ENCODE measurements around the gene ARHGAP24. TPM values are rescaled to one million over a fixed set of nuclear protein-coding genes. Genes with fewer than 3 reads are reported as not detected.
"Not testable (repeated sequence)": the region's sequence is repeated elsewhere in the genome, so short reads cannot be mapped to it uniquely, and the experiment has no call there.

Gene ARHGAP24
- total RNA-seq, 2 experiments from 2014 or later, result not detected

DNA sequence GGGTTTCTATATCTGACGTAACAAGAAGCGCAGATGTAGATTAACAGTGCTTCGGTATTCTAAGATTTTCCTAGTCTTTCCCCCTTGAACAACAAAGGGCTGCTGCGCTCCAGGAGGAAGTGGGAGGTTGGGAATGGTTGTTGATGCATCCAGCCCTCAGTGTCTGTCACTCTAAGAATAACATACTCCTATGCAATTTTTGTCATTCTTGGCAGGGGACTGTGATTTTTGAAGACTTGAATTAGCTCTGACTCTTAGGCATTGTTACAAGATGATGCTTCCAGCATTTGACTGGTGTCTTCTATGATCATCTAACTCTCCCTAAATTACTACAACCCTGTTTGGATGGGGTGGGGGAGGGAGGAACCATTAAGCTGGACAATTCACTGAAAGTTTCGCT is 394.2 kb downstream of the ARHGAP24 start:
- CTCF ChIA-PET, result no interaction called here
- POLR2A ChIA-PET, result no interaction called here

DNA sequence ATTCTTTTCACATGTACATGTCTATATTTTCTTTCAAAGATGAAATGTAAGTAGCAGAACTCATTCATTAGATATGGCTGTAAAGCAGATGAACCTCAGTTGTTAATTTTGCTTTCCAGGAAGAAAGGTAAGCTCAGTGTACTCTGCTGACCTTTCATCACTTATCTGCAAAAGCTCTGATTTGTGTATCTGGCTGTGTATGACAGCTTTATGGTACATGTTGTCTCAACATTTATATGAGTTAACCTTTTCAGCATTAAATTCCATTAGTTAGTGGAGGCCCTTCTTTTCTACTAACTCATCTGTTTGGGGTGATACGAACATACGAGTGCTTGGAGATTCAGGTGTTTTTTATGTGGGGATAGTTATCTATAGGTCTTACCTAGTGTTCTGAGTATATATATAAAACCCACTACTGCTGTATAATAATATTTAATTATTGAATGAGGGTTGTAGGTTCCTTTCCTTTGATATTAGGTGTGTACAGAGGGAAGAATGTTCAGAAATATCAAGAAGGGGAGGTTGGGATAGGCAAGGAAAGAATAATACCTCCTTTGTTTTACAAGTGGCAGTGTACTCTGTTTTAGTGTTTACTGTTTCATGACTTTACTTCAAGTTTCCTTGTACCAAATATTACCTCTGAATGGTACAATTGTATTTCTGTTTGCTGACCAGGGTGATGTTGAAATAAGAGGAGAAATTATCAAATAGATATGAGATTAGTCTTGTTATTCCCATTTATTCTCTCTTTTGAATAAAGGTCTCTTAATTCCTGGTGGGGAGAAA is 395.5 kb downstream of the ARHGAP24 start:
- POLR2A ChIA-PET, result no interaction called here
- CTCF ChIA-PET, result interaction anchor here (0.6 kb wide), 1 partner anchor 659 kb away, joined by 3 read pairs; no protein-coding TSS in a partner anchor

DNA sequence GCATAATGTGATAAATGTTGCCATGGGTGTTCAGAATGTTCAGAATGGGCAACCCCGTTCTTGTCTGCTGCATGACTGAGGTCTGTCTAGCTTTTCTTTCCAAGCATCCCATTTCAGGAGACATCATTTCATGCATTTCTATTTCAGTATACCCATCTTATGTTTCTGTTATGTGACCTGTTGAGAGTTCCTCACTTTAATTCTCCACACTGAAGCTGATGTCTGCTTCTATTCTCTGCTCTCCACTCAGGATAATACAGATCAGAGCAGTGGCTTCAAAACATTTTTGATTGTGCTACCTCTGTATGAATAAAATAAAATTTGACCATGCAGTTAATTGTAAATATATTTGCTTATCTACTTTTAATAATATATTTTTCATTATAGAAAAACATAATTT is 398.6 kb downstream of the ARHGAP24 start:
- CTCF ChIA-PET, result no interaction called here

DNA sequence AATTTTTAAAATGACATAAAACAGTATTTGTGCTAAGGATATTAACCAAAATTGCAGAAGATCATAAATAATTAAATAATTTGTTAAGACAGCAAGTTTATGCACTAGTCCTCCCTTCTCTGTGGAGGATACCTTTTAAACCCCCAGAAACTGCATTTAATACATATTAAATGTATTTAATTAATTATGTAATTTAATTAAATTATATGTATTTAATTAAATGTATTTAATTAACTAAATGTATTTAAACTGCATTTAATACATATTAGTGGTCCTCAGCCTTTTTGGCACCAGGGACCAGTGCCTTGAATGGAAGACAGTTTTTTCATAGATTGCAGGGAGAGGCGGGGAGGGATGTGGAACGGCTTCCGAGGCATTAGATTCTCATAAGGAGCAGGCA is 404.6 kb downstream of the ARHGAP24 start:
- ChIA-PET CTCF (no interaction called here), POLR2A (no interaction called here)

More for the DNA sequence above, 398.6 kb downstream of the ARHGAP24 start:
- POLR2A ChIA-PET, result no interaction called here

DNA sequence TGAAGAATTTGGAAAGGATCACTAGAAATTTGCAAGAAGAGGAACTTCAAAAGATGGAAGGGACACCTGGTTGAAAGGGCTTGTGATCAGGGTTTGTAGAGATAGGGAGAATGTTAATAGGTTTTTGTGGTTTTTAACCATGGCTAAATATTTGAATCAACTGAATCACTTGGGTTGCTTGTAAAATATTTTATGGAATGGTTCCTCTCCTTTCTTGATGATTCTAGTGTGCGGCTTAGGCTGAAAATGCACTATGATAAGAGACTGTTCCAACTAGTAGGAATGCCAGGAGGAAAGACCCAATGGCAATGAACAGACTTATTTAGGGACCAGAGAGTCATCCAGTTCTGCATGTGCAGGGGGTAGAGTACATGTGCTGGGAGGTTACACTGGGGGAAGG is 408.2 kb downstream of the ARHGAP24 start:
- ChIA-PET CTCF (no interaction called here), POLR2A (no interaction called here)

DNA sequence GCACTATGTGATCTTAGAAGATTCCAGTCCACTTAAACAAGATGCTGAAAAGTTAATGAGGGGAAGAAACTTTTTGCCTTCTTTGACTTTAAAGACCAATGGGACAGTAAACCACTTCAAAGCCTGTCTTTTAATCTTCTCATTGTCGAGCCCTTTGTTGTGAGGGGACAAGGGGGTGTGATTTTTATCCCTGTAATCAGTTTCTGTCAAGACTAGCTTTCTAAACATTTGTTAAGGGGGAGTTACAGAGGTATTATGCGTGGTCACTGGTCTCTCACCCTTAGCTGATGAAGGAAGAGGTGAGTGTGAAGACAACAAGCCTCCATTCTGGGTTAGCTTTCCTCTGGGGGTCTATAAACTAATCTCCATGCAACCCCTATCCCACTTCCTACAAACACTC is 409.3 kb downstream of the ARHGAP24 start:
- CTCF ChIA-PET, result no interaction called here
- POLR2A ChIA-PET, result no interaction called here

DNA sequence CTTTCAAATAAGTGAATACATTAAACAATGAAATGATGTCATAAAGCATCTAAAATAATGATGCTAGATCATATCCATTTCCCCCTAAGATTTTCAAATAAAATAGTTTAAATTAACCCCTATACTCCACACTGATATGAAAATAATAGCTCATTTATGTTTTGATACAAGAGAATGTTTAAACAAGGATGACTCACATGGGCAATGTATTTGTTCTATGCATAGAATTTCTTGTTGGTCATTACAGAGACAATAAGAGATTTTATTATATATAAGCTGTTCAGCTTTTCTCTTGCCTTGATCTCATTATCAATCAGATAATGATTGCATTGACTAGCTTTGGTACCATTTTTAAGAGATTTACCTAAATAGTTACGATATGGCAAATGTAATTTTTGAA is 411.7 kb downstream of the ARHGAP24 start:
- ChIA-PET CTCF (no interaction called here), POLR2A (no interaction called here)

DNA sequence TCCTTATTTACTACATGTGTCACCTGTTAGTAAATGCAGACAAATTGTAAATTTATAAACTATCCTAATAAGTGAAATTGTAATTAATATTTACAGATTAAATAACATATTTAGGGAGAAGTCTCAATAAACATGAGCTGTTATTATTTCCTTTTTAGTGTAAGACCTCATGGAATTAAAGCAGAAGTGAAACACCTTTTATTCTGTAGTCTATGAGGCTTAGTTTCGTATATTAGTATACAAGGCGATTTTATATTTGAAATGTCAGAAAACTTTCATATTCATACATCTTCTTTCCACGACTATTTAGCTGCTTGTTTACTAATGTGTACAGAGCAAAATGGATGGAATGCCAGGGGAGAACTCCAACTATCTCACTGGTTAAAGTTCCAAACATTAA is 414.4 kb downstream of the ARHGAP24 start:
- ChIA-PET POLR2A (no interaction called here), CTCF (no interaction called here)

DNA sequence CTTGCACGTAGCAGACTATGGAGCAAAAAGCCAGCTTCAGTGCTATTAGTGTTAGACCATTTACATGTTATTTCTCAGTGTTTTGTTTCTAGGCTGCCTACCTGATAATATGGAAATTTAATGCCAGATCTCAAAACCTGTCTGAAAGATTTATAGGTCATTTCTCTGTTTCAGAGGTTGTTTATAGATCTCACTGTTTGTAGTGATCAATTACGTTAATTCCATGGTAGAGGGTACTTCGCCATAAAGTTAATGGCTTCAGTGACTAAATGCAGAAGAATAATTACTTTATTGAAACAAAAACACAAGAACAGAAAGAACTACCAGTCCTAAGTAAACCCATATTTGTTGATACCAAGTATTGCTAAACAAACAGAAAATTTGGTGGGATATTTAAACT is 420.8 kb downstream of the ARHGAP24 start:
- ChIA-PET POLR2A (no interaction called here), CTCF (no interaction called here)

DNA sequence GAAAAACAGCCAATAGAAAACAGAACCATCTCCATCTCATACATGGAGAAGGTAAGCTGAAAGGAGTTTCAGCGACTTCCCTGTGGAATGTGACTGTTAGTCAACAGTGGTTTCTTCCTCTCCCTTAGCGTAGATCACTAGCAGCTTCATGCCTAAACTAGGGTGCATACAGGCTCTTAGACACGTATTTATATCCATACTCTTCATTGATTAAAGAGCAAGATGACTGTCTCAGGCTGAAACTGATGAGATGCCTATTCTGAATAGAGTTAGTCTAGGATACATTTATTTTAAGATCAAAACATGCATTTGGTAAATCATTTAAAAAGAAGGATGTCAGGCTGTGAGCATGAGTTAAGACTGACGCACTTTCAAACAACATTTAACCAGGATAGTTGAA is 423.3 kb downstream of the ARHGAP24 start:
- CTCF ChIA-PET, result no interaction called here
- POLR2A ChIA-PET, result no interaction called here

DNA sequence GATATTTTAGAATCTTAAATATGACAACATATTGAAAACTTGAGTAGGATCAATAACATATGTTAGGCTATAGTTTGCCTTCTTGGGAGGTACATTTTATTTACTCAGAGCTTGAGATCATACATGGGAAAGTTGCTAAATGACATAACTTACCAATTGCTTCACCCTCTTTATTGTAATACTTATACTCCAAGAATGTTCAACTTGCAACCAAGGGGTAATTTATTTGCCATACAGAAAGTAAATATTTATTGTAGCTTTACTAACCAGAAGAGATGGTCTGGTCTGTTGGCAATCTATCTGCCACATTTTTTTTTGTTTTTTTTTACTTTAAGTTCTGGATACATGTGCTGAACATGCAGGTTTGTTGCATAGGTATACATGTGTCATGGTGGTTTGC is 426.6 kb downstream of the ARHGAP24 start:
- CTCF ChIA-PET, result no interaction called here

DNA sequence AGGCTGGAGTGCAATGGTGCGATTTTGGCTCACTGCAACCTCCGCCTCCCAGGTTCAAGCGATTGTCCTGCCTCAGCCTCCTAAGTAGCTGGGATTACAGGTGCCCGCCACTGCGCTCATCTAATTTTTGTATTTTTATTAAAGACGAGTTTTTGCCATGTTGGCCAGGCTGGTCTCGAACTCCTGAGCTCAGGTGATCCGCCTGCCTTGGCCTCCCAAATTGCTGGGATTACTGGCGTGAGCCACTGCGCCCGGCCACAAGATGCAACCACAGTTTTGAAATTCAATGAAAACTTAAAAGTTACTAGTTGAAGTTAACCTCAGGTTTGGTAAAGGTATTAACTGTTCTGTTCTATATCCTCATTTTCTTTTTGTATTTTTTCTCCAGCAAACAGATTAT is 427.7 kb downstream of the ARHGAP24 start:
- POLR2A ChIA-PET, CTCF ChIA-PET: not testable (repeated sequence)

More for the DNA sequence above, 426.6 kb downstream of the ARHGAP24 start:
- POLR2A ChIA-PET, result no interaction called here

DNA sequence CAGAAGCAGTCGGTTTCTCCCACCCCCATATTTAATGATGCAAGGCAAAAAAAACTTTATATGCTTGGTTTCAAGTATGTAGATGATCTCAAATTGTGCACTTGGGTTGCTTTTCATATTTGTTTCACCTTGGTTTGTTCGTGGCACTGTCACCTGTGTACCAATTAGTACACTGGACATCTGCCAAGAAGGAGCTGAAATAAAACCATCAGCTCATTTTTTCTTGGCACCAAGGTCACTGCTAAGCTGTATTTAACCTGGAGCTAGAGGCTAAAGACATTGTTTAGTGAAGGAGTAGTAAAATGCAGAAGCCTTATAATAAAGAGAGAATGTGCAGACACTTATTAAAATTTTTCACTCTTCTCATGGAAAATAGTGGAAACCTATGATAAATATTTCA is 430.8 kb downstream of the ARHGAP24 start:
- ChIA-PET POLR2A (no interaction called here), CTCF (no interaction called here)

DNA sequence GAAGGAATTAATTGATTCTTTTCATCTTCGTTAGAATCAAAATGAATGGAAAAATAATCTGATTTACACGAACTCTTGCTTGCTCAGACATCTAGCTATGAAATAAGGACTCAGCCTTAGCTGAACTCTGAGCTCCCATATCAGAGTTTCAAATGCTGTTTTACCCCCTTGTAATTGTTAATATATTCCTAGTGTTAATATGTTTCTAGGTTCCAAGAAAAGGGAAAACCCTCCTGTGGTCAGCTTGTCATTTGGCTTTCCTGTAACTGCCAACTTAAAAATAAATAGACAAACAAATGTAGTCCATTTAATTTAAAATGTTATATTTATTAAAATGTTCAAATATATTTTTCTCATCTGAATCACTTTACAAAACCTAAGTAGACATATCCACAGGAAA is 432.1 kb downstream of the ARHGAP24 start:
- ChIA-PET CTCF (no interaction called here), POLR2A (no interaction called here)

DNA sequence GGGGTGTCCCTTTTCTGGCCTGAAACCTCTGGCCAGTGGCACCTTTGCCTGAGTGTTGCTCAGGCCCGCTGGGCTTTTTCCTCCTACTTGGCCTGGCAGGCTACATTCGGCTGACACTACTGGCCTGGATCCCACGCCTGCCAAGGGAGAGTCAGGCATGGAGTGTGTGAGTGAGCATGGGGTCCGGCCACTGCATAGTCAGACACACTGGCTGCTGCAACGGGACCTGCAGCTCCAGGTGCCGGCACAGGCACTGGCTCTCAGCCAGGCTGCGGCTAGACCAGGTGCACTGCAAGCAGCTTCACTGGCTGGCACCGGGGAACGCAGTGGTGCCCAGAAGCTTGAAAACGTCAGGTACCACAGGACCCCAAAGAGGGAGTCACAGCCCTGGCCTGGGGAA is 434.9 kb downstream of the ARHGAP24 start:
- CTCF ChIA-PET, result no interaction called here

DNA sequence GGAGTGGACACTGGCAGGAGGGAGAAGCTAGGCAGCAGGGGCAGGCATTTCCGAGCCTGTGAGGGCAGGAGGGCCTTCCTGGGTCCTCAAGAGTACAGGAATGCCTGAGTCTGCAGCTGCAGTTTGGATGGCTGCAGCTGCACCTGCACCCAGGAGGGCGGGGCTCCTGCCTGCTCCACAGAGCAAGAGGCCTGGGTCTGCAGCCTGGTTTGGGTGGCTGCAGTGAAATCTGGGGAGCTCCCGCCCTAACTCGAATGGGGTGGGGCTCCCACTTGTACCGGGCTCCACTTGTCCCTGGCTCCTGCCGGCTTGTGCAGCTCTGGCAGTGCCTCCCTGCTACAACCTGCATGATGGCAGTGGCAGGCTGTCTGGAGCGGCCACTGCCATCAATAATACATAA is 436.0 kb downstream of the ARHGAP24 start:
- ChIA-PET POLR2A (no interaction called here), CTCF (no interaction called here)

More for the DNA sequence above, 434.9 kb downstream of the ARHGAP24 start:
- POLR2A ChIA-PET, result no interaction called here

DNA sequence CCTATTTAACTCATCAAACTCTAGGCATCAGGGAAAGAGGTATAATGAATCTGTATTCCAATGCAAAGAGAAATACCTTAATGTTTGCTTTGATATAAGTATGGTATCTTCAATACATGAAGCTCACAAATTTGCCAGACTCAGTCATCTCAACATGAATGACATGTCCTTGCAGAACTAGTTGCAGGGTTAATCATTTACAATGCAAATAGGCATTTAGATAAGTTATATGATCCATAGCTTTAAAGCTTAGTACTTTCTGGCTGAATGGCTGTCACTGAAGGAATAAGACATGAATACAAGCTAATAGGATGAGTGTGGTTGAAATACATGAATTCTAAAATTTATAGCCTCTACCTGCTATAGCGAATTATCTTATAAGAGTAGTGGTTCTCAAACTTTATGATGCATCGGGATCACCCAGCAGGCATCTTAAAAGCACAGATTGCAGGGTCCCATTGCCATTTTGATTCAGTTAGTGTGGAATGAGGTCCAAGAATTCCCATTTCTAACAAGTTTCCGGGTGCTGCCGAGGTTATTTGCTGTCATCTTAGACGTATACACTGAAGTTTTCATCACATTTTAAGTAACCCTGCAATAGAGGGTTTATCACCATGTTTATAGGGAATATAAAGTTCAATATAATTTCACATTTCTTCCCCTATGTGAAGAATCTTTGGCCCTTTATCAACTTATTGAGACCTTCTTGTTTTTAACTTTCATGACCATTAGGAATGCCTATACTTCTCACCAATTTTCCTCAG is 439.2 kb downstream of the ARHGAP24 start:
- CTCF ChIA-PET, result no interaction called here
- POLR2A ChIA-PET, result no interaction called here

DNA sequence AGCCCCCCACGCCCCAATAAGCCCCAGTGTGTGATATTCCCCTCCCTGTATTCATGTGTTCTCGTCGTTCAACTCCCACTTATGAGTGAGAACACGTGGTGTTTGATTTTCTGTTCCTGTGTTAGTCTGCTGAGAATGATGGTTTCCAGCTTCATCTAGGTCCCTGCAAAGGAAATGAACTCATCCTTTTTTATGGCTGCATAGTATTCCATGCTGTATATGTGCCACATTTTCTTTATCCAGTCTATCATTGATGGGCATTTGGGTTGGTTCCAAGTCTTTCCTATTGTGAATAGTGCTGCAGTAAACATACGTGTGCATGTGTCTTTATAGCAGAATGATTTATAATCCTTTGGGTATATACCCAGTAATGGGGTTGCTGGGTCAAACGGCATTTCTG is 440.6 kb downstream of the ARHGAP24 start:
- CTCF ChIA-PET, POLR2A ChIA-PET: not testable (repeated sequence)

DNA sequence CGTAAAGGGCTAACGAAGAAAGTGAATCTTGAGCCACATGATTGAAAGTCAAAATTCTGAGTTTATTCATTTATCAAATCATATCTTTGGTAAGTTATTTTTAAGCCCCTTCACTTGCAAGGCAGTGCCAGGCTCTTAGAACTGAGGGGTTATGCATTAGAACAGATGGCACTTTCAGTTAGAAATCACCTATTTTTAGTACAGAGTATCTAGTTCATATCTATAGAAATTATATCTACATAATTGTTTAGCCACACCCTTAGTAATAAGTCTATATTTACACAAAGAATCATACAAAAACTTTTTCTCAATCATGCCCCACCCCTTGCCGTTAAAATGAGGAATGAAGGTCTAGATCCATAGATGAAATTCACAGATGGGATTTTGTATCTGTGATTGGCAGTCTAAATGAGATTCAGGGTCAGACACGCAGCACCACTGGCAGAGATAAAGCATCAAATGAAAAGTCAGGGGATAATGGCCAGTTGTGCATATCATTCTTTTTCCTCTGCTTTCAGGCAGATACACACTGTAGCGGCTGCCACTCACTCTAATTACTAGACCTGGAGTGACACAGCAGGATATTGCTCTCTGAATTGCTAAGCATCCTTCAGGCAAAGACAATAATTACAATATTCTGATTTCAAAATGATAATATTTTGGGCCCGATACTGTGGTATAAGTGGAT is 444.4 kb downstream of the ARHGAP24 start:
- ChIA-PET CTCF (no interaction called here), POLR2A (no interaction called here)

DNA sequence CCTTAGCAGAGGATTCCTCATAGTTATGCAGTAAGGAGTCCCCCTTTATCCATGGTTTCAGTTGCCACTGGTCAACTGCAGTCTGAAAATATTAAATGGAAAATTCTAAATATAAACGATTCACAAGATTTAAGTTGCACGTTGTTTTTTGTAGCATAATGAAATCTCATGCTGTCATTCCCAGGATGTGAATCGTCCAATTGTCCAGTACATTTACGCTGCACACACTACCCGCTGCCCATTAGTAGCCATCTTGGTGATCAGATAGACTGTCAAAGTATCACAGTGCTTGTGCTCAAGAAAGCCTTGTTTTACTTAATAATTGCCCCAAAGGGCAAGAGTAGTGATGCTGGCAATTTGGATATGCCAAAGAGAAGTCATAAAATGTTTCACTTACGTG is 450.1 kb downstream of the ARHGAP24 start:
- CTCF ChIA-PET, result interaction anchor here (0.6 kb wide), 1 partner anchor 20 kb away, joined by 3 read pairs; no protein-coding TSS in a partner anchor

More for the DNA sequence above, 450.1 kb downstream of the ARHGAP24 start:
- POLR2A ChIA-PET, result no interaction called here

All from activated CD8-positive, alpha-beta memory T cell treated with anti-CD3 and anti-CD28 coated beads for 36 hours (primary cell).